ENCODE measurements around the gene PLEKHA6.

PLEKHA6 gene

DNA sequence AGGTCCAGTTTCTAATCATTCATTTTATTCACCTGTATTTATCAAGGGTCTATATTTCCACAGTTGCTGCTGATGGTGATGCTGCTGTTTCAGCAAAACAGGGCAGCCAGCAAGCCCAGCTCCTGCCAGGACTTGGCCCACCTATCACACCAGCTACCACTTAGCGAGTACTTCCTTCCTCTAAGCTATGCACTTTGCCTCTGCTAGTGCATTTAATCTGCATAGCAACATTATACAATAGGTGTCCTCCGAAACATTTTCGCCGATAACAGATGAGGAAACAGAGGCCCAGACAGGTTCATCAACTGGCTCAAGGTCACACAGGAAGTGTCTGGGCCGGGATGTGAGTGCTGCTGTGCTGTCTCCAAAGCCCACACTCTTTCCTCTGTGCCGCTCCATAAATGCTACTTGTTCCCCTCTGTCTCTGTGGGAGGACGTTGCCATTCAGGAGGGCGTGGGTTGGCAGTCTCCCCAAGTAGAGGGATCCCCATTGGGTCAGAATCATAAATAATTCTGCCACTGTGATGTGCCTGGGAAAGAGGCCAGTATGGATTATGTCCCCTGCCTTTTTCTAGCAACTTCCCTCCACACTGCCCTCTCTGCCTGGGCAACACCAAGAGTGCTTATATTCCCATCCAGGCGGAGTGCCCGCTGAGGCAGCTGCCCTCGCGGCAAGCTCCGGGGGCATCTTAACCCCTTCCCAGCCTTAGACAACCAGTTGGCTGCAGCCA is 9.4 kb upstream of the PLEKHA6 start:
- no peak for TF ChIP-seq CTCF (IDR thresholded peaks at IDR 0.05)
- Histone ChIP-seq H3K4me1 (no peaks in the 10 kb centered on the region), H3K4me3 (no peak overlapping the region), H3K9me3 (no peaks in the 10 kb centered on the region), H3K27ac (no peak overlapping the region), H3K27me3 (peaks cover 0 to 32% of the 10 kb centered on the region in 2 donors), H3K36me3 (no peaks in the 10 kb centered on the region)
- no peak for DNase-seq
- intact Hi-C loops (cut with DNase I; ENCODE audit: low total_unique reads), result no loop called here

DNA sequence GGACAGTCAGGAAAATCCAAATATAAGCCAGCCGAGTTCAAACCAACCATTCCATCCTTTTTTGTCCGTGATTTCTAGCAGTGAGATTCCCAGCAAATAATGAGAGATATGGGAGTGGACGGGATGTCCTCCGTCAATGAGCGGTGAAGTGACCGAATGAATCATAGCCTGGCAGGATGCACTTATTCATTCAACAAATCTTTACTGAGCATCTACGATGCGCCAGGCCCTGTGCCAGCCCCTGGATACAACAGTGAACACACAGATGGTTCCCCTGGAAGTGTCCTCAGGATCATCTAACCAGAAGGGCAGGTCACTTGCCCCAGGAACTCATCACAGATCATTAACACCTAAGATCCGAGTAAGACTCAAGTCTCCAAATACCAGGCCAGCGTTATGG is 8.2 kb upstream of the PLEKHA6 start:
- peaks cover 0 to 6% (median 3%) of the 10 kb centered on the region in 4 donors for H3K4me1 ChIP-seq
- no peaks in the 10 kb centered on the region for H3K9me3 ChIP-seq
- no peak for TF ChIP-seq CTCF (IDR thresholded peaks at IDR 0.05)
- intact Hi-C loops (cut with DNase I; ENCODE audit: low total_unique reads), result no loop called here
- DNase-seq, result no peak
- peaks cover 0 to 20% of the 10 kb centered on the region in 2 donors for H3K27me3 ChIP-seq
- no peak overlapping the region for H3K4me3 ChIP-seq
- no peak overlapping the region for H3K27ac ChIP-seq
- no peaks in the 10 kb centered on the region for H3K36me3 ChIP-seq

GRCh38 chr1:204367193-204367858 is 7.6 kb upstream of the PLEKHA6 start:
- TF ChIP-seq CTCF (IDR thresholded peaks at IDR 0.05), result no peak
- Histone ChIP-seq H3K4me1 (peaks cover 0 to 7% (median 4%) of the 10 kb centered on the region in 4 donors), H3K4me3 (no peak overlapping the region), H3K36me3 (no peaks in the 10 kb centered on the region), H3K9me3 (no peaks in the 10 kb centered on the region), H3K27ac (no peak overlapping the region), H3K27me3 (peaks cover 0 to 20% of the 10 kb centered on the region in 2 donors)
- no peak for DNase-seq
- intact Hi-C loops (cut with DNase I; ENCODE audit: low total_unique reads), result no loop called here

DNA sequence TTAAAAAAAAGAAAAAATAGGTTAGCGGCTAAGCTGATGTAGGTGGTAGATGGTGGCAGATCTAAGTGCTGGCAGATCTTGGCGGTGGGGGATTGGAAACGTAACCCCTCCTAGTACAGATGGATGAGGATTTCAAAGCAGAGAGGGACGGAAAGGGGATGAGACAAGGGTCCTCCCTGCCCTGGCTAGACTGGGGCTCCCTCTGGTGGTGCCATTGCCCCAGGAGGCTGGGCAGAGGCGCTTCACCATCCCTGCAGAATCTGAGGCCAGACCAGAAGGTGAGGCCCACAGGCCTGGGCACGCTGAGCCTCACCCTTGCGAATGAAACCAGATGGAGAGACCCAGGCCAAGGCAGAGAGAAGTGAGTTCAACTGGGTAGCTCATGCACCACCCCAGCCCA is 7.0 kb upstream of the PLEKHA6 start:
- Histone ChIP-seq H3K4me1 (peaks cover 0 to 7% (median 4%) of the 10 kb centered on the region in 4 donors), H3K9me3 (no peaks in the 10 kb centered on the region), H3K27me3 (peaks cover 0 to 18% of the 10 kb centered on the region in 2 donors), H3K4me3 (no peak overlapping the region), H3K27ac (no peak overlapping the region), H3K36me3 (no peaks in the 10 kb centered on the region)
- intact Hi-C loops (cut with DNase I; ENCODE audit: low total_unique reads), result no loop called here
- peak in 1 of 2 experiments; percentile 10 for TF ChIP-seq CTCF (IDR thresholded peaks at IDR 0.05)
- DNase-seq, result no peak

DNA sequence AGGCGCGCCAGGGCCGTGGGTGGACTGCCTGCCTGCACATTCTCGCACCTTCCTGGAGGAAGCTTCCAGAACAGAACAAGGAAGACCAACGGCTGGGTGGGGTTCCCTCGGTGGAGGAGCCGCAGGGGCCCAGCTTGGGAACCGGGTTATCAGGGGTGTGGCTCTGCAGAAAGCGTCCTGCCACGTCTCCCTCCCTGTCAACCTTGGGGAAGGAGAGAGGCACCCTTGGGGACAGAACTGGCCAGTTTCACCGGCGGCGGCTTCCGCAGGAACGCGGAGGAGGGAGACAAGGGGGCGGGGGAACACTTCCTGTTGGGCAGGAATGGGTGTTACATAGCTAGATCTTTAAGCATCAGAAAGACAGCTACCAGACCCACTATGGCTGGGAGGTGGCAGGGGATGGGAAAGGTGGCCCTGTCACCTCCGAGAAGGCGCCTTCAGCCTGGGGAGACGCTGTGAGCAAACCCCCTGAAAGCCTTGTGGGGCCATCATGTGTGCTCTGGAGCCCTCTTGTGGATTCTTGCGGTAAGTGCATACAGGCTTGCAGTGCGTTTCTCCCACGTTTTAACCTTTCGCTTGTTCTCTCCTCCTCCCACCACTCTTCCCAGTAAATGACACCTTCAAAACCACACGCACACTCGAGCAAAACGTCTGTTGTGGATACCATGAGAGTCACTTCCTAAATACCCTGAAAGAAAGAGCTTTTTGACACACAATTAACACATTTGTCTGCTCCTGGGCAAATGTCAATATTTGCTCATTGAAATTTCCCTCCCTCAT is 3.8 kb upstream of the PLEKHA6 start:
- intact Hi-C loops (cut with DNase I; ENCODE audit: low total_unique reads), result loop anchor here (2.0 to 5.0 kb wide), 3 partner anchors 106 to 201 kb away; no protein-coding TSS in a partner anchor
- H3K27ac ChIP-seq, result peak overlapping the region; percentile 12 to 38
- peaks cover 0 to 19% (median 15%) of the 10 kb centered on the region in 4 donors for H3K4me1 ChIP-seq
- peak; percentile 98 to 99 for TF ChIP-seq CTCF (IDR thresholded peaks at IDR 0.05)
- peaks cover 0 to 32% of the 10 kb centered on the region in 2 donors for H3K27me3 ChIP-seq
- peak overlapping the region; percentile 34 to 55 for H3K4me3 ChIP-seq
- no peaks in the 10 kb centered on the region for H3K9me3 ChIP-seq
- DNase-seq, result peak; percentile 56 to 82
- H3K36me3 ChIP-seq, result no peaks in the 10 kb centered on the region
